HepG2 (cell line): ENCODE data around the gene MAST1. TPM values are rescaled to one million over a fixed set of nuclear protein-coding genes. Genes with fewer than 3 reads are reported as not detected.
A peak's percentile ranks its signal among the peaks of the same experiment; 100 is the strongest.

Source experiments
- ARID5B ChIP-seq: IDR thresholded peaks from 2 replicates; pipeline ENCODE4 v1.4.0; 2020; ENCODE audit warnings: mild to moderate bottlenecking, missing genetic modification reagents
- CAMTA2 ChIP-seq: sonication (generic); formaldehyde crosslinking; IDR thresholded peaks from 2 replicates; pipeline ENCODE4 v1.4.0; 2020; ENCODE audit warnings: mild to moderate bottlenecking, missing genetic modification reagents, borderline replicate concordance
- FOXP4 ChIP-seq: sonication (generic); formaldehyde crosslinking; IDR thresholded peaks from 2 replicates; pipeline ENCODE4 v1.4.0; 2020; ENCODE audit warnings: missing genetic modification reagents
- HIC2 ChIP-seq: sonication (generic); formaldehyde crosslinking; IDR thresholded peaks from 2 replicates; pipeline ENCODE4 v1.9.0; 2022; ENCODE audit warnings: low read depth, missing genetic modification reagents
- LCORL ChIP-seq, 2 experiments: fragments of 450-650 bp in 1 of 2; sonication (generic) in 1 of 2; formaldehyde crosslinking in 1 of 2; IDR thresholded peaks; 2 replicates each; pipeline versions ENCODE4 v1.5.0 to v1.6.1; 2017 to 2020; ENCODE audit warnings: antibody characterized with exemption in 1 of 2, missing genetic modification reagents in 1 of 2
- NFATC3 ChIP-seq: sonication (generic); formaldehyde crosslinking; IDR thresholded peaks from 2 replicates; pipeline ENCODE4 v1.5.1; 2020; ENCODE audit warnings: mild to moderate bottlenecking, missing genetic modification reagents
- NFRKB ChIP-seq: fragments of 450-650 bp; IDR thresholded peaks from 2 replicates; pipeline ENCODE4 v1.6.1; 2017
- NR2C2 ChIP-seq: sonication (generic); formaldehyde crosslinking; IDR thresholded peaks from 2 replicates; pipeline ENCODE4 v1.4.0; 2020; ENCODE audit warnings: missing genetic modification reagents, mild to moderate bottlenecking, moderate library complexity, borderline replicate concordance
- NR3C1 ChIP-seq: sonication (generic); formaldehyde crosslinking; IDR thresholded peaks from 2 replicates; pipeline ENCODE4 v1.4.0; 2020; ENCODE audit warnings: missing genetic modification reagents
- PPARG ChIP-seq: conservative IDR thresholded peaks from 2 replicates; pipeline ENCODE4 v1.6.1; 2016; ENCODE audit warnings: missing biosample characterization, missing genetic modification reagents
- TP53 ChIP-seq: sonication (generic); formaldehyde crosslinking; conservative IDR thresholded peaks from 2 replicates; pipeline ENCODE4 v1.4.0; 2020; ENCODE audit warnings: missing genetic modification reagents
- ZNF383 ChIP-seq: sonication (generic); formaldehyde crosslinking; IDR thresholded peaks from 2 replicates; pipeline ENCODE4 v1.4.0; 2020; ENCODE audit warnings: missing genetic modification reagents, mild to moderate bottlenecking, borderline replicate concordance
- ZNF570 ChIP-seq: sonication (generic); formaldehyde crosslinking; IDR thresholded peaks from 2 replicates; pipeline ENCODE4 v1.4.0; 2020; ENCODE audit warnings: mild to moderate bottlenecking, missing genetic modification reagents, borderline replicate concordance
- ZNF660 ChIP-seq: sonication (generic); formaldehyde crosslinking; IDR thresholded peaks from 2 replicates; pipeline ENCODE4 v1.5.1; 2020; ENCODE audit warnings: mild to moderate bottlenecking, low read depth, missing genetic modification reagents, borderline replicate concordance
- polyA plus RNA-seq, 8 experiments: library from polyadenylated mRNA; depleted of rRNA in 3 of 8; stranded (reverse) in 7 of 8; unstranded in 1 of 8; fragments of >200 nt; fragmentation: Illumina TruSeq in 4 of 8; extraction: Trizol in 4 of 8; gene quantifications; 2 replicates each; pipeline versions ENCODE4 v1.2.1 to v1.2.3, GENCODE V29; 2011 to 2016; ENCODE audit warnings: low read depth in 4 of 8, missing spikeins in 1 of 8, mixed read lengths in 1 of 8; ENCODE audit not compliant: insufficient read depth in 1 of 8
- total RNA-seq, 5 experiments: library from RNA; depleted of rRNA; stranded (reverse); fragments of >200 nt; fragmentation: Illumina TruSeq; extraction: Trizol; gene quantifications; 2 replicates each; pipeline ENCODE4 v1.2.3, GENCODE V29; 2016; ENCODE audit warnings: low read depth in 1 of 5
- TF ChIP-seq, protein P1 (sequence below): sonication (generic); formaldehyde crosslinking; IDR thresholded peaks from 2 replicates; pipeline ENCODE4 v1.8.1; 2023; ENCODE audit warnings: mild to moderate bottlenecking, missing genetic modification reagents

Gene MAST1
- total and polyA plus RNA-seq, 2 of the 13 experiments (the other 11 are each of a cell fraction or from before 2014, with no cell fraction given) = 0.73 to 4.7 TPM

GRCh38 chr19:12792051-12792852, 46.1 kb upstream of the MAST1 start (continued):
- TF ChIP-seq ARID5B = peak; percentile 28; the same call in 1 of the 2 replicates
- no peak for TF ChIP-seq LCORL (IDR thresholded peaks at IDR 0.05)
- TF ChIP-seq LCORL (CRISPR knock-in tag; IDR thresholded peaks at IDR 0.05) = peak; percentile 60; the same call in 1 of the 2 replicates
- no peak; the same call in 1 of the 2 replicates for TF ChIP-seq HIC2 (CRISPR knock-in tag)
- TF ChIP-seq PPARG = no peak
- TF ChIP-seq NR2C2 (CRISPR knock-in tag) = peak; percentile 91
- no peak for TF ChIP-seq ZNF660
- peak; percentile 30; the same call in 1 of the 2 replicates for TF ChIP-seq FOXP4
- no peak for TF ChIP-seq ZNF570 (CRISPR knock-in tag)
- TF ChIP-seq ZNF383 (CRISPR knock-in tag) = no peak
- no peak for TF ChIP-seq CAMTA2 (CRISPR knock-in tag)
- no peak for TF ChIP-seq NFATC3
- 0 out of 2 replicates have a peak, but pooled peaks have one; percentile 37 for TF ChIP-seq TP53
- TF ChIP-seq, protein P1, sequence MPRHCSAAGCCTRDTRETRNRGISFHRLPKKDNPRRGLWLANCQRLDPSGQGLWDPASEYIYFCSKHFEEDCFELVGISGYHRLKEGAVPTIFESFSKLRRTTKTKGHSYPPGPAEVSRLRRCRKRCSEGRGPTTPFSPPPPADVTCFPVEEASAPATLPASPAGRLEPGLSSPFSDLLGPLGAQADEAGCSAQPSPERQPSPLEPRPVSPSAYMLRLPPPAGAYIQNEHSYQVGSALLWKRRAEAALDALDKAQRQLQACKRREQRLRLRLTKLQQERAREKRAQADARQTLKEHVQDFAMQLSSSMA (CRISPR knock-in tag) = no peak
- TF ChIP-seq NR3C1 (CRISPR knock-in tag) = no peak
- TF ChIP-seq NFRKB = no peak
